HG03575 (cell line): ENCODE measurements around the gene RPL14.
A peak's percentile ranks its signal among the peaks of the same experiment; 100 is the strongest.

Source experiments
- ATAC-seq: cut with Tn5 transposase; IDR thresholded peaks from one replicate; pipeline ENCODE4 v1.9.1; 2021; ENCODE audit not compliant: unreplicated experiment, insufficient number of reproducible peaks, low FRiP score; ENCODE audit errors: extremely low read depth

RPL14 gene

GRCh38 chr3:40456940-40457823, at the start of gene RPL14:
RPL14 (plus strand) TSS chr3:40457339; CDS start chr3:40457472, 133 bp downstream.
- peak; percentile 37 for ATAC-seq

GRCh38 chr3:40407611-40408010, 49.5 kb upstream of the RPL14 start:
- ATAC-seq: no peak

- ATAC-seq: no peak
Observed at GRCh38 chr3:40414270-40414669, 42.9 kb upstream of the RPL14 start.

GRCh38 chr3:40417845-40418543, 39.1 kb upstream of the RPL14 start:
- ATAC-seq: no peak

- ATAC-seq: no peak
Observed at GRCh38 chr3:40422861-40423260, 34.3 kb upstream of the RPL14 start.

- ATAC-seq: no peak
Observed at GRCh38 chr3:40427045-40427669, 30.0 kb upstream of the RPL14 start.

- ATAC-seq: no peak
Observed at GRCh38 chr3:40432793-40433192, 24.3 kb upstream of the RPL14 start.

GRCh38 chr3:40437889-40438288, 19.2 kb upstream of the RPL14 start:
- no peak for ATAC-seq

- no peak for ATAC-seq
Observed at GRCh38 chr3:40445062-40445461, 12.1 kb upstream of the RPL14 start.

- ATAC-seq: no peak
Observed at GRCh38 chr3:40445880-40446279, 11.3 kb upstream of the RPL14 start.

- no peak for ATAC-seq
Observed at GRCh38 chr3:40450438-40450837, 6.7 kb upstream of the RPL14 start.

- ATAC-seq: no peak
Observed at GRCh38 chr3:40451551-40451950, 5.6 kb upstream of the RPL14 start.

- no peak for ATAC-seq
Observed at GRCh38 chr3:40452057-40452456, 5.1 kb upstream of the RPL14 start.

- ATAC-seq: no peak
Observed at GRCh38 chr3:40452562-40452875, 4.6 kb upstream of the RPL14 start.

GRCh38 chr3:40452876-40453730, 4.0 kb upstream of the RPL14 start:
- ATAC-seq: peak; percentile 91

- ATAC-seq: no peak
Observed at GRCh38 chr3:40453933-40454332, 3.2 kb upstream of the RPL14 start.

GRCh38 chr3:40455328-40455727, 1.8 kb upstream of the RPL14 start:
- no peak for ATAC-seq

- ATAC-seq: no peak
Observed at GRCh38 chr3:40456279-40456939, 730 bp upstream of the RPL14 start.

GRCh38 chr3:40458473-40458872, 1.3 kb downstream of the RPL14 start:
- ATAC-seq: no peak
